Endothelial cell of umbilical vein (primary cell): ENCODE data around the gene RAD9A. TPM values are rescaled to one million over a fixed set of nuclear protein-coding genes. Genes with fewer than 3 reads are reported as not detected.

Source experiments
- BruUV-seq: library from RNA; stranded (reverse); fragments of 400-500 nt; replicated peaks from 2 replicates; lab custom pipeline; 2021; lab: Mats Ljungman, UMichigan
- CTCF ChIA-PET: fragments of 300-600, 350-600 bp; sonication (Branson Sonifier 250); formaldehyde crosslinking; loops from one replicate; lab custom pipeline; 2021; ENCODE audit warnings: antibody characterized with exemption, inconsistent platforms; lab: Charles Lee
- POLR2A ChIA-PET: fragments of 300-600, 350-600 bp; sonication (Branson Sonifier 250); formaldehyde crosslinking; loops from one replicate; lab custom pipeline; 2021; ENCODE audit warnings: antibody characterized with exemption, inconsistent platforms; lab: Charles Lee
- DNase-seq: peaks from one replicate; pipeline ENCODE4 v3.0.0-alpha.2; 2011; ENCODE audit warnings: low read depth, low spot score
- FAIRE-seq: peaks from 2 replicates; lab custom pipeline; 2011; peaks lifted over from hg19 to GRCh38; lab: Jason Lieb, UNC
- H2AFZ ChIP-seq: 2 replicates; pipeline ENCODE4 v1.6.0; 2012; ENCODE audit warnings: low read depth, low read length, control low read depth, inconsistent platforms
- H3K27ac ChIP-seq: 2 replicates; pipeline ENCODE4 v1.5.1; 2011; ENCODE audit warnings: low read depth, mild to moderate bottlenecking, control low read depth, low read length, moderate library complexity; ENCODE audit not compliant: insufficient read depth
- H3K27me3 ChIP-seq, 2 experiments: 2 replicates each; pipeline versions ENCODE4 v1.6.0 to v1.6.1; 2011; ENCODE audit warnings: low read length in 2 of 2, mixed read lengths in 1 of 2; ENCODE audit not compliant: control insufficient read depth in 2 of 2, insufficient read depth in 2 of 2
- H3K36me3 ChIP-seq, 2 experiments: 2 replicates in 1 of 2; 3 replicates in 1 of 2; pipeline ENCODE4 v1.5.1; 2011; ENCODE audit warnings: low read length in 2 of 2, mild to moderate bottlenecking in 1 of 2, moderate library complexity in 1 of 2; ENCODE audit not compliant: control insufficient read depth in 2 of 2, insufficient read depth in 2 of 2; ENCODE audit errors: extremely low read depth in 1 of 2
- H3K4me1 ChIP-seq: 3 replicates; pipeline ENCODE4 v1.5.1; 2011; ENCODE audit warnings: mild to moderate bottlenecking, low read length; ENCODE audit not compliant: control insufficient read depth, insufficient read depth; ENCODE audit errors: extremely low read depth
- H3K4me2 ChIP-seq: 2 replicates; pipeline ENCODE4 v1.6.1; 2011; ENCODE audit warnings: low read length, control low read depth, mixed read lengths; ENCODE audit not compliant: insufficient read depth
- H3K4me3 ChIP-seq, 3 experiments: fragments of 200-600 bp in 1 of 3; sonication (generic), shearing (Covaris generic) in 1 of 3; replicated peaks in 1 of 3; 2 replicates each; pipeline ENCODE4 v1.5.1; 2011 to 2016; ENCODE audit warnings: control low read depth in 3 of 3, low read length in 3 of 3, mild to moderate bottlenecking in 2 of 3, inconsistent platforms in 1 of 3, low read depth in 1 of 3, moderate library complexity in 1 of 3; ENCODE audit not compliant: insufficient read depth in 1 of 3
- H3K79me2 ChIP-seq: 2 replicates; pipeline ENCODE4 v1.6.0; 2012; ENCODE audit warnings: low read length, inconsistent platforms; ENCODE audit not compliant: control insufficient read depth, insufficient read depth
- H3K9ac ChIP-seq: replicated peaks from 2 replicates; pipeline ENCODE3; 2011; ENCODE audit warnings: low read length, control low read depth; ENCODE audit not compliant: insufficient read depth; ENCODE audit errors: extremely low read depth
- H3K9me1 ChIP-seq: replicated peaks from 3 replicates; pipeline ENCODE4 v1.6.0; 2011; ENCODE audit warnings: mild to moderate bottlenecking, low read length; ENCODE audit not compliant: control insufficient read depth, insufficient read depth; ENCODE audit errors: extremely low read depth
- H3K9me3 ChIP-seq: replicated peaks from 2 replicates; pipeline ENCODE4 v1.5.1; 2012; ENCODE audit warnings: low read length, inconsistent platforms; ENCODE audit not compliant: control insufficient read depth, insufficient read depth
- H4K20me1 ChIP-seq: replicated peaks from 2 replicates; pipeline ENCODE3; 2011; ENCODE audit warnings: mild to moderate bottlenecking, low read length; ENCODE audit not compliant: control insufficient read depth, insufficient read depth; ENCODE audit errors: extremely low read depth
- CTCF ChIP-seq, 2 donors: IDR thresholded peaks; 1 replicate in 1 of 2; 2 replicates in 1 of 2; pipeline ENCODE4 v1.5.1; 2011; ENCODE audit warnings: low read length in 2 of 2, mild to moderate bottlenecking in 2 of 2, moderate library complexity in 2 of 2, control low read depth in 1 of 2, inconsistent platforms in 1 of 2, low read depth in 1 of 2; ENCODE audit not compliant: insufficient read depth in 1 of 2; ENCODE audit errors: extremely low read depth in 1 of 2
- EZH2 ChIP-seq: IDR thresholded peaks from 2 replicates; pipeline ENCODE4 v1.6.1; 2012; ENCODE audit warnings: borderline replicate concordance, low read depth, mild to moderate bottlenecking, moderate library complexity, low read length, inconsistent platforms; ENCODE audit not compliant: severe bottlenecking
- FOS ChIP-seq: IDR thresholded peaks from 2 replicates; pipeline ENCODE4 v1.6.1; 2011; ENCODE audit warnings: mild to moderate bottlenecking, low read length, moderate library complexity, borderline replicate concordance; ENCODE audit not compliant: insufficient read depth
- GATA2 ChIP-seq: IDR thresholded peaks from 2 replicates; pipeline ENCODE4 v1.7.0; 2011; ENCODE audit warnings: low read depth, mild to moderate bottlenecking, moderate library complexity, mixed read lengths, low read length; ENCODE audit not compliant: insufficient read length, insufficient read depth
- JUN ChIP-seq: IDR thresholded peaks from 2 replicates; pipeline ENCODE4 v1.6.1; 2011; ENCODE audit warnings: borderline replicate concordance, low read depth; ENCODE audit not compliant: insufficient read length, insufficient read depth
- MYC ChIP-seq: IDR thresholded peaks from one replicate; pipeline ENCODE4 v1.6.1; 2011; ENCODE audit warnings: mild to moderate bottlenecking, low read depth, low read length
- POLR2A ChIP-seq: IDR thresholded peaks from 2 replicates; pipeline ENCODE4 v1.6.1; 2012; ENCODE audit warnings: low read depth, mild to moderate bottlenecking, control low read depth, low read length
- POLR2AphosphoS5 ChIP-seq: IDR thresholded peaks from 2 replicates; pipeline ENCODE4 v1.6.1; 2012; ENCODE audit warnings: low read depth, mild to moderate bottlenecking, control low read depth, low read length, moderate library complexity; ENCODE audit not compliant: insufficient read depth
- dilution Hi-C: fragments of 300-500 bp; cut with MboI; formaldehyde crosslinking; loops from one replicate; pipeline ENCODE4 v1.15.0; 2019; ENCODE audit warnings: low sequenced_read_pairs; ENCODE audit not compliant: extremely low pct_ligation_motif_present
- intact Hi-C: fragments of 100-400 bp; cut with micrococcal nuclease; formaldehyde crosslinking; loops from one replicate; pipeline ENCODE4 v1.10.0; 2022
- polyA plus RNA-seq, 4 experiments: library from polyadenylated mRNA; depleted of rRNA in 3 of 4; stranded (reverse) in 3 of 4; unstranded in 1 of 4; fragments of >200 nt; gene quantifications; 2 replicates each; pipeline versions ENCODE4 v1.2.1 to v1.2.3, GENCODE V29; 2011 to 2012; ENCODE audit warnings: missing spikeins in 1 of 4
- total RNA-seq: library from RNA; stranded (reverse); gene quantifications from 2 replicates; pipeline ENCODE4 v1.2.3, GENCODE V29; 2021
- TF ChIP-seq, protein P1 (sequence below): IDR thresholded peaks from 2 replicates; pipeline ENCODE4 v1.6.1; 2011; ENCODE audit not compliant: insufficient read depth, insufficient read length

The RAD9A gene
- total and polyA plus RNA-seq, 2 donors (not counting 3 experiments of a cell fraction or from before 2014, with no cell fraction given), result 18.4 to 22.2 TPM

GRCh38 chr11:67419325-67420049 is 27.7 kb downstream of the RAD9A start:
- peaks cover 0 to 8% of the 10 kb centered on the region in 2 experiments for H3K27me3 ChIP-seq
- intact Hi-C loops (loop anchor here (2.0 kb wide), 1 partner anchor 45 kb away; no protein-coding TSS in a partner anchor), dilution Hi-C loops (no loop called here)
- no peak overlapping the region for H3K27ac ChIP-seq
- H3K9me1 ChIP-seq, result no peaks in the 10 kb centered on the region
- no peak overlapping the region for H3K9ac ChIP-seq
- no peaks in the 10 kb centered on the region for H4K20me1 ChIP-seq
- no peak for DNase-seq
- H3K9me3 ChIP-seq, result no peaks in the 10 kb centered on the region
- H2AFZ ChIP-seq, result no peak overlapping the region
- CTCF ChIA-PET, result interaction anchor here (1.5 to 2.7 kb wide), 3 partner anchors 15 to 18 kb away, joined by 6 to 19 read pairs (median 12); partner anchors contain the start of genes PPP1CA and TBC1D10C
- no peak for FAIRE-seq
- H3K4me2 ChIP-seq, result no peak overlapping the region
- no peaks in the 10 kb centered on the region for H3K36me3 ChIP-seq
- POLR2A ChIA-PET, result no interaction called here
- H3K4me1 ChIP-seq, result peaks cover 4% of the 10 kb centered on the region
- no TSS peak for BruUV-seq
- H3K79me2 ChIP-seq, result no peaks in the 10 kb centered on the region
- TF ChIP-seq CTCF (IDR thresholded peaks at IDR 0.05; ENCODE audit: extremely low read depth in 1 of 2, insufficient read depth in 1 of 2, low read depth in 1 of 2, low read length in 2 of 2) (no peak), POLR2A (no peak), EZH2 (no peak), POLR2AphosphoS5 (no peak), GATA2 (no peak), FOS (no peak), JUN (no peak), MYC (no peak)
- TF ChIP-seq, protein P1, sequence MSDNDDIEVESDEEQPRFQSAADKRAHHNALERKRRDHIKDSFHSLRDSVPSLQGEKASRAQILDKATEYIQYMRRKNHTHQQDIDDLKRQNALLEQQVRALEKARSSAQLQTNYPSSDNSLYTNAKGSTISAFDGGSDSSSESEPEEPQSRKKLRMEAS, result no peak
- H3K4me3 ChIP-seq, result no peak overlapping the region
